HepG2 (cell line): ENCODE results near the gene ILKAP.

Source experiments
- ATRX ChIP-seq: sonication (generic); formaldehyde crosslinking; IDR thresholded peaks from 2 replicates; pipeline ENCODE4 v1.4.0; 2020; ENCODE audit warnings: missing genetic modification reagents, borderline replicate concordance
- IRX3 ChIP-seq: sonication (generic); formaldehyde crosslinking; IDR thresholded peaks from 2 replicates; pipeline ENCODE4 v1.8.1; 2023; ENCODE audit warnings: mild to moderate bottlenecking, low read depth, missing genetic modification reagents, borderline replicate concordance
- RAD51 ChIP-seq: fragments of 450-650 bp; IDR thresholded peaks from 2 replicates; pipeline ENCODE4 v1.6.1; 2016; ENCODE audit warnings: borderline replicate concordance
- TF ChIP-seq, protein P1 (sequence below): sonication (generic); formaldehyde crosslinking; IDR thresholded peaks from 2 replicates; pipeline ENCODE4 v1.4.0; 2020; ENCODE audit warnings: low read depth, mild to moderate bottlenecking, missing genetic modification reagents

- no peak for TF ChIP-seq ATRX (CRISPR knock-in tag)
- TF ChIP-seq IRX3 (CRISPR knock-in tag) = no peak
- TF ChIP-seq, protein P1, sequence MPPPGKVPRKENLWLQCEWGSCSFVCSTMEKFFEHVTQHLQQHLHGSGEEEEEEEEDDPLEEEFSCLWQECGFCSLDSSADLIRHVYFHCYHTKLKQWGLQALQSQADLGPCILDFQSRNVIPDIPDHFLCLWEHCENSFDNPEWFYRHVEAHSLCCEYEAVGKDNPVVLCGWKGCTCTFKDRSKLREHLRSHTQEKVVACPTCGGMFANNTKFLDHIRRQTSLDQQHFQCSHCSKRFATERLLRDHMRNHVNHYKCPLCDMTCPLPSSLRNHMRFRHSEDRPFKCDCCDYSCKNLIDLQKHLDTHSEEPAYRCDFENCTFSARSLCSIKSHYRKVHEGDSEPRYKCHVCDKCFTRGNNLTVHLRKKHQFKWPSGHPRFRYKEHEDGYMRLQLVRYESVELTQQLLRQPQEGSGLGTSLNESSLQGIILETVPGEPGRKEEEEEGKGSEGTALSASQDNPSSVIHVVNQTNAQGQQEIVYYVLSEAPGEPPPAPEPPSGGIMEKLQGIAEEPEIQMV (CRISPR knock-in tag) = no peak
- no peak for TF ChIP-seq RAD51
Measured at GRCh38 chr2:238172439-238172838, 31.1 kb downstream of the ILKAP start.
